SK-N-SH (cell line): ENCODE data around the gene ROPN1. TPM values are rescaled to one million over a fixed set of nuclear protein-coding genes. Genes with fewer than 3 reads are reported as not detected.
"Not testable (repeated sequence)": the region's sequence is repeated elsewhere in the genome, so short reads cannot be mapped to it uniquely, and the experiment has no call there.

Experiments
- CTCF ChIA-PET: fragments of 300-600, 350-600 bp; formaldehyde crosslinking; extraction: SDS; loops from one replicate; lab custom pipeline; 2021; lab: Yijun Ruan, JAX
- POLR2A ChIA-PET: fragments of 350-600 bp; sonication (Branson Sonifier 250); formaldehyde crosslinking; extraction: SDS; loops from one replicate; lab custom pipeline; 2020; ENCODE audit warnings: antibody characterized with exemption, inconsistent platforms; lab: Yijun Ruan, JAX
- DNase-seq: peaks from one replicate; pipeline ENCODE4 v3.0.0; 2012
- H2AFZ ChIP-seq: fragments of 200-600 bp; sonication (generic); 2 replicates; pipeline ENCODE4 v1.8.1; 2016; ENCODE audit warnings: antibody characterized with exemption, mild to moderate bottlenecking, low read depth
- H3F3A ChIP-seq: fragments of 200-600 bp; sonication (generic); replicated peaks from 2 replicates; pipeline ENCODE3; 2016; ENCODE audit warnings: antibody characterized with exemption, mild to moderate bottlenecking; ENCODE audit not compliant: insufficient read depth
- H3K27ac ChIP-seq, 2 experiments: fragments of 200-500 bp in 1 of 2; fragments of 200-600 bp in 1 of 2; sonication (Bioruptor generic) in 1 of 2; sonication (generic), shearing (Covaris generic) in 1 of 2; 2 replicates each; pipeline versions ENCODE4 v1.5.1 to v1.6.1; 2014 to 2016; ENCODE audit warnings: low read depth in 2 of 2, inconsistent platforms in 1 of 2, low read length in 1 of 2, mild to moderate bottlenecking in 1 of 2, mixed read lengths in 1 of 2
- H3K27me3 ChIP-seq: fragments of 200-600 bp; sonication (generic), shearing (Covaris generic); 2 replicates; pipeline ENCODE4 v1.6.1; 2016; ENCODE audit warnings: mixed run types; ENCODE audit not compliant: insufficient read depth
- H3K36me3 ChIP-seq, 2 experiments: fragments of 200-500 bp in 1 of 2; fragments of 200-600 bp in 1 of 2; sonication (Bioruptor generic) in 1 of 2; sonication (generic) in 1 of 2; replicated peaks in 1 of 2; 2 replicates each; pipeline versions ENCODE3 to v1.5.1; 2014 to 2016; ENCODE audit warnings: low read length in 1 of 2, mild to moderate bottlenecking in 1 of 2; ENCODE audit not compliant: insufficient read depth in 2 of 2, control insufficient read depth in 1 of 2
- H3K4me1 ChIP-seq, 2 experiments: fragments of 200-500 bp in 1 of 2; fragments of 200-600 bp in 1 of 2; sonication (Bioruptor generic) in 1 of 2; sonication (generic), shearing (Covaris generic) in 1 of 2; 2 replicates each; pipeline versions ENCODE4 v1.5.1 to v1.6.1; 2014 to 2016; ENCODE audit warnings: low read depth in 1 of 2, low read length in 1 of 2, mixed run types in 1 of 2; ENCODE audit not compliant: insufficient read depth in 2 of 2, control insufficient read depth in 1 of 2
- H3K4me2 ChIP-seq: fragments of 200-600 bp; sonication (generic), shearing (Covaris generic); 2 replicates; pipeline ENCODE4 v1.6.1; 2017; ENCODE audit warnings: mixed run types
- H3K4me3 ChIP-seq, 2 experiments: fragments of 200-500 bp in 1 of 2; fragments of 200-600 bp in 1 of 2; sonication (Bioruptor generic) in 1 of 2; sonication (generic), shearing (Covaris generic) in 1 of 2; 2 replicates each; pipeline versions ENCODE4 v1.5.1 to v1.8.1; 2014 to 2016; ENCODE audit warnings: low read depth in 2 of 2, inconsistent platforms in 1 of 2, low read length in 1 of 2, mild to moderate bottlenecking in 1 of 2, mixed read lengths in 1 of 2, moderate library complexity in 1 of 2
- H3K79me2 ChIP-seq: fragments of 200-600 bp; sonication (generic); 2 replicates; pipeline ENCODE4 v1.8.1; 2017; ENCODE audit warnings: mild to moderate bottlenecking; ENCODE audit not compliant: insufficient read depth
- H3K9ac ChIP-seq: fragments of 200-600 bp; sonication (generic); 2 replicates; pipeline ENCODE4 v1.6.1; 2017; ENCODE audit warnings: mixed run types
- H3K9me2 ChIP-seq: fragments of 200-600 bp; sonication (generic); 2 replicates; pipeline ENCODE4 v1.6.1; 2017; ENCODE audit warnings: mixed run types
- H3K9me3 ChIP-seq: fragments of 200-600 bp; sonication (generic); 2 replicates; pipeline ENCODE4 v1.6.1; 2017; ENCODE audit warnings: mixed run types, mild to moderate bottlenecking, moderate library complexity
- H4K20me1 ChIP-seq: fragments of 200-600 bp; sonication (generic); 2 replicates; pipeline ENCODE4 v1.6.1; 2017; ENCODE audit warnings: mild to moderate bottlenecking, mixed run types; ENCODE audit not compliant: insufficient read depth
- FOXM1 ChIP-seq: IDR thresholded peaks from 2 replicates; pipeline ENCODE4 v1.4.0; 2012; ENCODE audit warnings: low read depth, mild to moderate bottlenecking
- NFIC ChIP-seq: IDR thresholded peaks from 2 replicates; pipeline ENCODE4 v1.4.0; 2012; ENCODE audit warnings: borderline replicate concordance
- TAF1 ChIP-seq: IDR thresholded peaks from 2 replicates; pipeline ENCODE4 v1.6.1; 2012; ENCODE audit warnings: low read depth, mild to moderate bottlenecking, low read length, moderate library complexity, borderline replicate concordance
- TCF12 ChIP-seq: IDR thresholded peaks from 2 replicates; pipeline ENCODE4 v1.4.0; 2012
- WGBS: methylation state at CpG from one replicate; pipeline ENCODE4 v1.1.6; 2017; ENCODE audit warnings: low lambda C conversion rate; 5-methylcytosine and 5-hydroxymethylcytosine counted together
- polyA plus RNA-seq, 3 experiments: library from polyadenylated mRNA; depleted of rRNA; stranded (reverse); fragments of >200 nt; gene quantifications; 2 replicates each; pipeline ENCODE4 v1.2.3, GENCODE V29; 2012
- TF ChIP-seq, protein P1 (sequence below): IDR thresholded peaks from 2 replicates; pipeline ENCODE4; 2012

ROPN1 gene
- polyA plus RNA-seq, 1 of the 3 experiments (the other 2 are of a cell fraction): 0.05 TPM

DNA sequence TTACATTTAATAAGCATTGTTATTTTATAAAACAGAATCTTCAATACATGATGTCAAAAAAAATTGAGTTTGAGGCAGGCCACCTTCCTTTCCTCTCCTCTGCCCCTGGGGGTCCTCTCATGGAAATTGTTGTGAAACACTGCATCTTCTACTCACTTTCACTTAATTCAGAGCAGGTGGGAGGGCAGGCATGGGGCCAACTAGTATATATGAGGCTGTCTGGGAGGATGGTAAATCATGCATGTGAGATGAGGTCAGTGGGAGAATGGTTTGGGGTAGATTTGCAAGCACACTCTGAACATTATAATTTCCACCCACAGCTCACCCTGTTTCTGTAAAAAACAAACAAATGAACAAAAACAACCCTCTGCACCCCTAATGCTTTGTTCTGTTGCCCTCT, 20.5 kb downstream of the ROPN1 start:
- DNase-seq: peak; percentile 20
- no peak for TF ChIP-seq FOXM1
- TF ChIP-seq NFIC: no peak
- TF ChIP-seq TAF1: no peak
- TF ChIP-seq, protein P1, sequence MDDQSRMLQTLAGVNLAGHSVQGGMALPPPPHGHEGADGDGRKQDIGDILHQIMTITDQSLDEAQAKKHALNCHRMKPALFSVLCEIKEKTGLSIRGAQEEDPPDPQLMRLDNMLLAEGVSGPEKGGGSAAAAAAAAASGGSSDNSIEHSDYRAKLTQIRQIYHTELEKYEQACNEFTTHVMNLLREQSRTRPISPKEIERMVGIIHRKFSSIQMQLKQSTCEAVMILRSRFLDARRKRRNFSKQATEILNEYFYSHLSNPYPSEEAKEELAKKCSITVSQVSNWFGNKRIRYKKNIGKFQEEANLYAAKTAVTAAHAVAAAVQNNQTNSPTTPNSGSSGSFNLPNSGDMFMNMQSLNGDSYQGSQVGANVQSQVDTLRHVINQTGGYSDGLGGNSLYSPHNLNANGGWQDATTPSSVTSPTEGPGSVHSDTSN: no peak
- TF ChIP-seq TCF12: peak; percentile 20; the same call in 1 of the 2 replicates
- Histone ChIP-seq H3K4me2 (no peak overlapping the region), H3K4me1 (peaks cover 2 to 4% of the 10 kb centered on the region in 2 experiments; a peak in 2 of 4 replicates), H3K27me3 (no peaks in the 10 kb centered on the region), H3K4me3 (no peak overlapping the region), H3K36me3 (no peaks in the 10 kb centered on the region), H3K79me2 (no peaks in the 10 kb centered on the region), H4K20me1 (no peaks in the 10 kb centered on the region), H3K9ac (no peak overlapping the region), H2AFZ (no peak overlapping the region), H3K9me2 (no peaks in the 10 kb centered on the region), H3F3A (no peaks in the 10 kb centered on the region), H3K27ac (no peak overlapping the region), H3K9me3 (no peaks in the 10 kb centered on the region)
- CTCF ChIA-PET: interaction anchor here (1.0 kb wide), 1 partner anchor 276 kb away, joined by 3 read pairs; no protein-coding TSS in a partner anchor
- POLR2A ChIA-PET: no interaction called here

DNA sequence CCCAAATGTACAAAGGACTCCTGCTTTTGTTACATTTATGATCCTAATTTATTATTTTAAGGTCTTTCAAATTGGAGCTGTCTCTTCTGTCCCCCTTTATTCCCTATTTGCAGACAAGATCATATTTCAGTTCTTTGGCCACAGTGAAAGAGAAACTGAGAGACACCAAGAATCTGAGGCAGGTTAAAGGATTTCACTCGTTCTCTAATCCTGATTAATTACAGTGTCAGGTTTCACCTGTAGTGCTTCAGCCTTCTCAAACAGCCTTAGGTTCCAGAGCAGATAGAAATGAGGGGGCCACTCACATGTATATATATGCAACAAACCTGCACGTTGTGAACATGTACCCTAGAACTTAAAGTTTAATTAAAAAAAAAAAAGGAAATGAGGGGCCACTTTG, 24.7 kb downstream of the ROPN1 start:
- WGBS: 55% methylated on average over 2 of the region's 2 CpGs
- CTCF ChIA-PET: not testable (repeated sequence)

GRCh38 chr3:123966799-123967198, 25.1 kb downstream of the ROPN1 start:
- H3K79me2 ChIP-seq, H3K9me2 ChIP-seq, H3K27ac ChIP-seq, H3K4me2 ChIP-seq, H4K20me1 ChIP-seq, CTCF ChIA-PET, H3K27me3 ChIP-seq, H3K9me3 ChIP-seq, H3K4me1 ChIP-seq, POLR2A ChIA-PET, DNase-seq, H2AFZ ChIP-seq, H3K4me3 ChIP-seq, H3K36me3 ChIP-seq, H3F3A ChIP-seq, H3K9ac ChIP-seq: not testable (repeated sequence)
- no CpG with 5 or more reads among the region's 1 CpG for WGBS

More for the DNA sequence above, 24.7 kb downstream of the ROPN1 start:
- H3K4me3 ChIP-seq, H2AFZ ChIP-seq, H3K27ac ChIP-seq, H3F3A ChIP-seq, H3K9me2 ChIP-seq, POLR2A ChIA-PET, H3K4me2 ChIP-seq, H3K9me3 ChIP-seq, H3K4me1 ChIP-seq, DNase-seq, H4K20me1 ChIP-seq, H3K27me3 ChIP-seq, H3K79me2 ChIP-seq, H3K36me3 ChIP-seq, H3K9ac ChIP-seq: not testable (repeated sequence)

DNA sequence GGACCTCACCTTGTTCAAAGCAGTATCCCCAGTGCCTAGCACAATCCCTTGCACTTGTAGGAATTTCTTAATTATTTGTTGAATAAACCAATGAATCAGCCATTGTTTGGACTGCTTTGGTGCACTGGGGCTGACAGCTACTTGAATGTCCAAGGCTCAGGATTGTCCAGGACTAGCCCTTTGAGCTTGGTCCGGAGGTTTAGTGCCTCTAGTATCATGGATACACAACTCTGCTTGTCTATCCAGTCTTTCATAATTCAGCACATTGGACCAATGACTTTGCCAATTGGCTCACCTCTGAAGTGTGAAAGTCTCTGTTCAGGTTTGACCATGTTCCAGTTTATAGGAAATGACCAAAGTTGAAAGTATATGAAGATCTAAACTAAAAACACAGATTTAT, 27.1 kb downstream of the ROPN1 start:
- POLR2A ChIA-PET, H3K27me3 ChIP-seq, H3K27ac ChIP-seq, DNase-seq, H3K36me3 ChIP-seq, H4K20me1 ChIP-seq, H3F3A ChIP-seq, H3K4me1 ChIP-seq, H3K9ac ChIP-seq, H3K4me2 ChIP-seq, H3K4me3 ChIP-seq, H2AFZ ChIP-seq, H3K9me3 ChIP-seq, H3K9me2 ChIP-seq: not testable (repeated sequence)
- H3K79me2 ChIP-seq: peaks cover 12% of the 10 kb centered on the region
- no CpG with 5 or more reads among the region's 1 CpG for WGBS
- CTCF ChIA-PET: interaction anchor here (0.8 kb wide), 1 partner anchor 313 kb away, joined by 3 read pairs; no protein-coding TSS in a partner anchor
